H9 (cell line): ENCODE results near the gene HLA-DOA. TPM values are rescaled to one million over a fixed set of nuclear protein-coding genes. Genes with fewer than 3 reads are reported as not detected.

Experiments used
- DNase-seq: peaks from one replicate; pipeline ENCODE4 v3.0.0-alpha.2; 2017
- H2AFZ ChIP-seq: one replicate; pipeline ENCODE4 v1.6.1; 2013; ENCODE audit warnings: mild to moderate bottlenecking, low read length, control low read depth, moderate library complexity
- H2AK5ac ChIP-seq: 2 replicates; pipeline ENCODE4 v1.6.1; 2013; ENCODE audit warnings: low read length, control low read depth, mixed read lengths; ENCODE audit not compliant: insufficient read length
- H2BK120ac ChIP-seq: one replicate; pipeline ENCODE4 v1.6.1; 2013; ENCODE audit warnings: low read depth, mild to moderate bottlenecking, low read length, control low read depth, inconsistent platforms; ENCODE audit not compliant: poor library complexity, severe bottlenecking
- H2BK12ac ChIP-seq: 2 replicates; pipeline ENCODE4 v1.6.1; 2013; ENCODE audit warnings: low read length, control low read depth, mixed read lengths, low read depth; ENCODE audit not compliant: insufficient read length
- H2BK15ac ChIP-seq: 2 replicates; pipeline ENCODE4 v1.6.1; 2013; ENCODE audit warnings: low read depth, low read length, control low read depth
- H2BK20ac ChIP-seq: one replicate; pipeline ENCODE4 v1.6.1; 2013; ENCODE audit warnings: low read depth, mild to moderate bottlenecking, low read length, control low read depth, inconsistent platforms; ENCODE audit not compliant: poor library complexity, severe bottlenecking
- H2BK5ac ChIP-seq: 2 replicates; pipeline ENCODE4 v1.6.1; 2013; ENCODE audit warnings: low read length, control low read depth, mixed read lengths; ENCODE audit not compliant: insufficient read length
- H3K14ac ChIP-seq: 2 replicates; pipeline ENCODE4 v1.6.1; 2013; ENCODE audit warnings: low read length, control low read depth; ENCODE audit not compliant: insufficient read depth
- H3K18ac ChIP-seq: 2 replicates; pipeline ENCODE4 v1.6.1; 2013; ENCODE audit warnings: low read depth, mild to moderate bottlenecking, mixed read lengths, low read length, control low read depth; ENCODE audit not compliant: insufficient read length
- H3K23ac ChIP-seq: 2 replicates; pipeline ENCODE4 v1.6.1; 2013; ENCODE audit warnings: low read length, control low read depth, mixed read lengths, low read depth; ENCODE audit not compliant: insufficient read length
- H3K23me2 ChIP-seq: 2 replicates; pipeline ENCODE4 v1.6.1; 2013; ENCODE audit warnings: low read depth, mild to moderate bottlenecking, mixed read lengths, low read length, control low read depth; ENCODE audit not compliant: insufficient read length, poor library complexity, severe bottlenecking
- H3K27ac ChIP-seq: 2 replicates; pipeline ENCODE4 v1.5.1; 2013; ENCODE audit warnings: low read length, control low read depth, mixed read lengths, low read depth; ENCODE audit not compliant: insufficient read length
- H3K27me3 ChIP-seq: 2 replicates; pipeline ENCODE4 v1.6.1; 2013; ENCODE audit warnings: low read length, control low read depth, inconsistent platforms; ENCODE audit not compliant: insufficient read depth
- H3K4ac ChIP-seq: 2 replicates; pipeline ENCODE4 v1.6.1; 2013; ENCODE audit warnings: low read depth, mild to moderate bottlenecking, control low read depth, inconsistent platforms, low read length, moderate library complexity
- H3K4me1 ChIP-seq: 2 replicates; pipeline ENCODE4 v1.6.1; 2013; ENCODE audit warnings: low read length, control low read depth, inconsistent platforms; ENCODE audit not compliant: insufficient read depth
- H3K4me2 ChIP-seq: 2 replicates; pipeline ENCODE4 v1.6.1; 2013; ENCODE audit warnings: low read length, control low read depth, mixed read lengths; ENCODE audit not compliant: insufficient read length, insufficient read depth
- H3K56ac ChIP-seq: 2 replicates; pipeline ENCODE4 v1.6.1; 2013; ENCODE audit warnings: low read depth, mild to moderate bottlenecking, mixed read lengths, low read length, control low read depth; ENCODE audit not compliant: insufficient read length
- H3K79me1 ChIP-seq: 2 replicates; pipeline ENCODE4 v1.6.1; 2013; ENCODE audit warnings: low read depth, mild to moderate bottlenecking, moderate library complexity, low read length, control low read depth, inconsistent platforms; ENCODE audit not compliant: insufficient read depth, poor library complexity, severe bottlenecking
- H3K79me2 ChIP-seq: 2 replicates; pipeline ENCODE4 v1.6.1; 2013; ENCODE audit warnings: low read length, control low read depth, inconsistent platforms; ENCODE audit not compliant: insufficient read depth
- H3K9ac ChIP-seq: 2 replicates; pipeline ENCODE4 v1.6.1; 2013; ENCODE audit warnings: low read length, control low read depth, mixed read lengths; ENCODE audit not compliant: insufficient read length; ENCODE audit errors: extremely low read depth
- H3K9me3 ChIP-seq: one replicate; pipeline ENCODE4 v1.6.1; 2013; ENCODE audit warnings: low read depth, low read length, inconsistent platforms; ENCODE audit not compliant: control insufficient read depth
- H3T11ph ChIP-seq: one replicate; pipeline ENCODE4 v1.6.1; 2013; ENCODE audit warnings: mild to moderate bottlenecking, low read length, control low read depth, inconsistent platforms
- H4K20me1 ChIP-seq: one replicate; pipeline ENCODE4 v1.6.1; 2013; ENCODE audit not compliant: control insufficient read depth, insufficient read length, insufficient read depth
- H4K5ac ChIP-seq: 2 replicates; pipeline ENCODE4 v1.6.1; 2013; ENCODE audit warnings: low read depth, mild to moderate bottlenecking, mixed read lengths, low read length, control low read depth; ENCODE audit not compliant: insufficient read length
- H4K8ac ChIP-seq: replicated peaks from 2 replicates; pipeline ENCODE4 v1.6.1; 2013; ENCODE audit warnings: low read length, control low read depth, mixed read lengths, low read depth; ENCODE audit not compliant: insufficient read length
- H4K91ac ChIP-seq: 2 replicates; pipeline ENCODE4 v1.6.1; 2013; ENCODE audit warnings: low read depth, mild to moderate bottlenecking, moderate library complexity, mixed read lengths, low read length, control low read depth; ENCODE audit not compliant: insufficient read length
- H3K27ac Mint-ChIP-seq, 3 experiments: 2 replicates in 2 of 3; 3 replicates in 1 of 3; pipeline ENCODE4 v1.8.0; 2020 to 2021; ENCODE audit warnings: mixed read lengths in 3 of 3, mild to moderate bottlenecking in 1 of 3, moderate library complexity in 1 of 3
- H3K27me3 Mint-ChIP-seq: 2 replicates; pipeline ENCODE4 v1.8.0; 2021; ENCODE audit warnings: low read depth, mild to moderate bottlenecking, moderate library complexity, mixed read lengths
- H3K36me3 Mint-ChIP-seq, 3 experiments: 2 replicates in 2 of 3; 3 replicates in 1 of 3; pipeline ENCODE4 v1.8.0; 2020 to 2021; ENCODE audit warnings: low read depth in 3 of 3, mixed read lengths in 3 of 3; ENCODE audit not compliant: insufficient read depth in 1 of 3
- H3K4me1 Mint-ChIP-seq, 2 experiments: 2 replicates each; pipeline ENCODE4 v1.8.0; 2020; ENCODE audit warnings: mixed read lengths in 2 of 2
- H3K4me3 Mint-ChIP-seq, 2 experiments: 2 replicates in 1 of 2; 3 replicates in 1 of 2; pipeline ENCODE4 v1.8.0; 2020 to 2021; ENCODE audit warnings: mild to moderate bottlenecking in 2 of 2, mixed read lengths in 2 of 2, moderate library complexity in 1 of 2
- H3K9me3 Mint-ChIP-seq, 2 experiments: 2 replicates in 1 of 2; 3 replicates in 1 of 2; pipeline ENCODE4 v1.8.0; 2020; ENCODE audit warnings: mild to moderate bottlenecking in 2 of 2, mixed read lengths in 2 of 2, moderate library complexity in 1 of 2
- WGBS: extraction: QIAGEN DNeasy Blood & Tissue Kit; methylation state at CpG from one replicate; pipeline ENCODE4 v1.1.7; 2013; ENCODE audit warnings: missing lambda C conversion rate, low lambda C conversion rate, mixed read lengths; ENCODE audit not compliant: insufficient read length; ENCODE audit errors: extremely low coverage; 5-methylcytosine and 5-hydroxymethylcytosine counted together
- total RNA-seq: library from RNA; stranded (reverse); gene quantifications from 2 replicates; pipeline ENCODE4 v1.2.1, GENCODE V29; 2021
- TF ChIP-seq, protein P1 (sequence below): fragments of 200-600 bp; sonication (generic); conservative IDR thresholded peaks from 3 replicates; pipeline ENCODE4 v1.8.0; 2021; ENCODE audit warnings: antibody characterized with exemption, mild to moderate bottlenecking

Gene HLA-DOA
- total RNA-seq, 1 experiment from 2014 or later, result 15.6 TPM

DNA sequence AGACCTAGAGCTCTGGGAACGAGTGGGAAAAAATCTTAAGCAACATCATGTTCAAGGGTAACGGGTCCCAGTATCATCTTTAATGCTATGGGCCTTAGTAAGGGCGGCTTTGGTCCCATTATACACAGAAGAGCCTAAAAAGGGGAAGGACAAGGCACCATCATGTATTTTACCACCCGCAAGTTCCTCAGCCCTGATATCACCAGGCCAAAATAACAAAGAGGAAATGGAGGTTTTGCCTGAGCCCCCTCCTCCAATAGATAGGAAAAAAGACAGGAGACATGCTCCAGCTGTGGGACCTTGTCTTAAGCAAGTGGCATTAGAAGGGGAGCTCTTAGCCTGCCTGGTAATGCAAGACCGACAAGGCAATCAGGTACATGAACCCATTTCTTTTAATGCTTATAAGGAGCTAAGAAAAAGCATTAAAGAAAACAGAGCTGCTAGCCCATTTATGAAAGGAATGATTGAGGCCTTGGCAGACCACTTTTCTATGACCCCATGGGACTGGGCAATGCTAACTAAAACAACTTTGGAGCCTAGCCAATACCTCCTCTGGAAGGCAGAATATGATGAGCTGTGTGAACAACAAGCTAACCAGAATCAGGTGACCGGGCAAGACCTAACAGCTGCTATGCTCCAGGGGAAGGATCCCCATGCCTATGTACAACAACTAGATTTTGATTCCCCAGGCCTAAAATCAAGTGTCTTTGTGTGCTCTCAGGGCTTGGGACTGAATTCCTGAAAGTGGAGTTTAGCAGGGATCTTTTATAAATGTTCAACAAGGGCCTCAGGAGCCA lies 40.8 kb upstream of the HLA-DOA start:
- H3K23ac ChIP-seq, result no peak overlapping the region
- no peak overlapping the region for H3K4ac ChIP-seq
- no peaks in the 10 kb centered on the region for H3K79me2 ChIP-seq
- no peaks in the 10 kb centered on the region; the same call in 1 of the 2 replicates for H3K27me3 Mint-ChIP-seq
- no peak overlapping the region for H2BK20ac ChIP-seq
- H3K9ac ChIP-seq, result no peak overlapping the region
- H3K56ac ChIP-seq, result no peak overlapping the region
- H2BK15ac ChIP-seq, result no peak overlapping the region
- H3K79me1 ChIP-seq, result no peaks in the 10 kb centered on the region
- DNase-seq, result no peak
- H2AK5ac ChIP-seq, result no peak overlapping the region
- no peak overlapping the region for H2BK120ac ChIP-seq
- H4K20me1 ChIP-seq, result no peaks in the 10 kb centered on the region
- no peak overlapping the region for H3T11ph ChIP-seq
- no peak overlapping the region for H3K18ac ChIP-seq
- no peak overlapping the region for H4K5ac ChIP-seq
- H4K8ac ChIP-seq, result no peak overlapping the region
- H2BK5ac ChIP-seq, result no peak overlapping the region
- H3K4me1 ChIP-seq, result peaks cover 2% of the 10 kb centered on the region; the same call in 1 of the 2 replicates
- no peak overlapping the region for H3K27ac ChIP-seq
- H3K23me2 ChIP-seq, result no peaks in the 10 kb centered on the region
- H3K27me3 ChIP-seq, result no peaks in the 10 kb centered on the region
- H3K9me3 Mint-ChIP-seq, result peaks cover 6 to 18% of the 10 kb centered on the region in 2 experiments; a peak in 4 of 5 replicates
- no peak overlapping the region for H3K14ac ChIP-seq
- H3K27ac Mint-ChIP-seq, result no peak overlapping the region
- no CpG with 5 or more reads among the region's 6 CpGs for WGBS
- no peak overlapping the region for H2BK12ac ChIP-seq
- H3K9me3 ChIP-seq, result no peaks in the 10 kb centered on the region
- H3K36me3 Mint-ChIP-seq, result peaks cover 0 to 15% (median 7%) of the 10 kb centered on the region in 3 experiments; a peak in 5 of 7 replicates
- TF ChIP-seq, protein P1, sequence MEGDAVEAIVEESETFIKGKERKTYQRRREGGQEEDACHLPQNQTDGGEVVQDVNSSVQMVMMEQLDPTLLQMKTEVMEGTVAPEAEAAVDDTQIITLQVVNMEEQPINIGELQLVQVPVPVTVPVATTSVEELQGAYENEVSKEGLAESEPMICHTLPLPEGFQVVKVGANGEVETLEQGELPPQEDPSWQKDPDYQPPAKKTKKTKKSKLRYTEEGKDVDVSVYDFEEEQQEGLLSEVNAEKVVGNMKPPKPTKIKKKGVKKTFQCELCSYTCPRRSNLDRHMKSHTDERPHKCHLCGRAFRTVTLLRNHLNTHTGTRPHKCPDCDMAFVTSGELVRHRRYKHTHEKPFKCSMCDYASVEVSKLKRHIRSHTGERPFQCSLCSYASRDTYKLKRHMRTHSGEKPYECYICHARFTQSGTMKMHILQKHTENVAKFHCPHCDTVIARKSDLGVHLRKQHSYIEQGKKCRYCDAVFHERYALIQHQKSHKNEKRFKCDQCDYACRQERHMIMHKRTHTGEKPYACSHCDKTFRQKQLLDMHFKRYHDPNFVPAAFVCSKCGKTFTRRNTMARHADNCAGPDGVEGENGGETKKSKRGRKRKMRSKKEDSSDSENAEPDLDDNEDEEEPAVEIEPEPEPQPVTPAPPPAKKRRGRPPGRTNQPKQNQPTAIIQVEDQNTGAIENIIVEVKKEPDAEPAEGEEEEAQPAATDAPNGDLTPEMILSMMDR, result no peak
- H3K4me3 Mint-ChIP-seq, result no peak overlapping the region
- H3K4me2 ChIP-seq, result no peak overlapping the region
- H4K91ac ChIP-seq, result no peak overlapping the region
- H2AFZ ChIP-seq, result no peak overlapping the region
- peaks cover 42 to 49% of the 10 kb centered on the region in 2 experiments for H3K4me1 Mint-ChIP-seq
